Gastroesophageal sphincter (tissue), 3 donors: ENCODE data around the gene SERGEF.

Experiments
- CTCF ChIP-seq, 4 experiments: fragments of 200-600 bp in 2 of 4; fragments of 450-650 bp in 2 of 4; sonication (generic) in 1 of 4; IDR thresholded peaks; one replicate each; pipeline ENCODE4 v1.5.1; 2017 to 2019; ENCODE audit warnings: antibody characterized with exemption in 4 of 4, mild to moderate bottlenecking in 2 of 4, moderate library complexity in 2 of 4
- EP300 ChIP-seq: sonication (generic); formaldehyde crosslinking; IDR thresholded peaks from one replicate; pipeline ENCODE4 v1.6.1; 2017; ENCODE audit warnings: antibody characterized with exemption, mild to moderate bottlenecking

- TF ChIP-seq EP300 (no peak), CTCF (IDR thresholded peaks at IDR 0.05) (no peak)
Measured at GRCh38 chr11:17954395-17955252, 58.2 kb downstream of the SERGEF start.
